Activated naive CD4-positive, alpha-beta T cell treated with anti-CD3 and anti-CD28 coated beads, Interleukin-2, amount 50 U/mL, for 24 hours (primary cell): ENCODE results near the gene FGD5.

ENCODE experiments used
- H3K27ac Mint-ChIP-seq: one replicate; pipeline ENCODE4 v1.8.0; 2021; ENCODE audit warnings: mild to moderate bottlenecking, mixed read lengths
- H3K27me3 Mint-ChIP-seq: one replicate; pipeline ENCODE4 v1.8.0; 2021; ENCODE audit warnings: mixed read lengths
- H3K36me3 Mint-ChIP-seq: one replicate; pipeline ENCODE4 v1.8.0; 2021; ENCODE audit warnings: mixed read lengths
- H3K4me1 Mint-ChIP-seq: one replicate; pipeline ENCODE4 v1.8.0; 2021; ENCODE audit warnings: mixed read lengths
- H3K4me3 Mint-ChIP-seq: one replicate; pipeline ENCODE4 v1.8.0; 2021; ENCODE audit warnings: mild to moderate bottlenecking, mixed read lengths
- H3K9me3 Mint-ChIP-seq: one replicate; pipeline ENCODE4 v1.8.0; 2021; ENCODE audit warnings: mixed read lengths

Gene FGD5

GRCh38 chr3:14823910-14824629, 5.3 kb downstream of the FGD5 start:
- no peaks in the 10 kb centered on the region for H3K4me1 Mint-ChIP-seq
- no peaks in the 10 kb centered on the region for H3K9me3 Mint-ChIP-seq
- H3K36me3 Mint-ChIP-seq, result no peaks in the 10 kb centered on the region
- no peaks in the 10 kb centered on the region for H3K27me3 Mint-ChIP-seq
- no peak overlapping the region for H3K4me3 Mint-ChIP-seq
- H3K27ac Mint-ChIP-seq, result no peak overlapping the region

GRCh38 chr3:14824646-14825045, 5.9 kb downstream of the FGD5 start:
- H3K27me3 Mint-ChIP-seq, result no peaks in the 10 kb centered on the region
- H3K4me1 Mint-ChIP-seq, result no peaks in the 10 kb centered on the region
- no peaks in the 10 kb centered on the region for H3K36me3 Mint-ChIP-seq
- no peak overlapping the region for H3K4me3 Mint-ChIP-seq
- no peaks in the 10 kb centered on the region for H3K9me3 Mint-ChIP-seq
- no peak overlapping the region for H3K27ac Mint-ChIP-seq

- Mint-ChIP-seq H3K27ac (no peak overlapping the region), H3K4me3 (no peak overlapping the region), H3K36me3 (no peaks in the 10 kb centered on the region), H3K9me3 (no peaks in the 10 kb centered on the region), H3K27me3 (no peaks in the 10 kb centered on the region), H3K4me1 (no peaks in the 10 kb centered on the region)
Observed at GRCh38 chr3:14826069-14826468, 7.3 kb downstream of the FGD5 start.

- H3K27me3 Mint-ChIP-seq, result no peaks in the 10 kb centered on the region
- no peaks in the 10 kb centered on the region for H3K9me3 Mint-ChIP-seq
- no peaks in the 10 kb centered on the region for H3K4me1 Mint-ChIP-seq
- no peaks in the 10 kb centered on the region for H3K36me3 Mint-ChIP-seq
- no peak overlapping the region for H3K4me3 Mint-ChIP-seq
- H3K27ac Mint-ChIP-seq, result no peak overlapping the region
Observed at GRCh38 chr3:14827776-14828175, 9.0 kb downstream of the FGD5 start.

DNA sequence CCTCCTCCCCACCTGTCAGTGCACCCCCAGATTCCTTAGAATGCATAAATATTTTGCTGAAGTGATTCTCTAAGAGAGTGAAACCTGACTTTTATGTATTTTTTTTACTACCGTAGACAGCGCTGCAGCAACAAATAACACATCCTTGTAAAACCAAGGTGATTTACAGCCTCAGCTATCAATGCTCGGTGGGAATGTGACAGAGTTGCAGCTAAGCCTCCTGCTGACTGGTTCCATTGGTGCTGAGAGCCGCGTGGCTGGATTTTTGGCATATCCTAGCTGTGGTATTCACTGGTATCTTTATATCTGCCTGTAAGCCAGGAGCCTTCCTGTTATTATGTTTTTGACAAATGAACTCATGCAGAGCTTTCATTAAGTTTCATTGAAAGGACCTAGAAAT, 11.0 kb downstream of the FGD5 start:
- Mint-ChIP-seq H3K27me3 (no peaks in the 10 kb centered on the region), H3K4me1 (no peaks in the 10 kb centered on the region), H3K27ac (no peak overlapping the region), H3K4me3 (no peak overlapping the region), H3K9me3 (no peaks in the 10 kb centered on the region), H3K36me3 (no peaks in the 10 kb centered on the region)

DNA sequence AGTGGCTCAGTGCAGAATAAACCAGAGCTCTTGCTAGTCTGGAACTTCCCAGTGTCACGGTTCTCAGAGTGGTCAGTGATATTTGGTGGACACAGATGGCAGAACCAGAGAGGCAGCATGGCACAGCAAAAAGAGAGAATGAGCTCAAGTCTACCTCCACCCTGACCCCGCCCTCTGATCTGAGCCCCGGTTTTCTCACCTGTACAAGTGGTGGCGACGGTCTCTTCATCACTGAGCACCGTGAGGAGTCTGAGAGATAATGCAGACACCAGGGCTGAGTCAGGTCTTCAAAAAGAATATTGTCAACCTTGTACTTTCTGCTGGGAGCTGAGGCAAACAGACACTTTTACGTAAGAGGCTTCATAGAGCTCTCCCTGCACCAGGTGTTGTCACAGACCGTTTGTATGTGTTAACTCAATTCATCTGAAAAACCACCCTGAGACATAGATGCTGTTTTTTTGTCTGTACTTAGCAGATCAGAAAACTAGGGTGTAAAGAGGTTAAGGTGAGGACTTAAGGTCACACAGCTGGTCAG, 13.2 kb downstream of the FGD5 start:
- Mint-ChIP-seq H3K36me3 (no peaks in the 10 kb centered on the region), H3K4me1 (no peaks in the 10 kb centered on the region), H3K27me3 (no peaks in the 10 kb centered on the region), H3K27ac (no peak overlapping the region), H3K9me3 (no peaks in the 10 kb centered on the region), H3K4me3 (no peak overlapping the region)

- no peaks in the 10 kb centered on the region for H3K4me1 Mint-ChIP-seq
- H3K27ac Mint-ChIP-seq, result no peak overlapping the region
- H3K27me3 Mint-ChIP-seq, result no peaks in the 10 kb centered on the region
- no peak overlapping the region for H3K4me3 Mint-ChIP-seq
- no peaks in the 10 kb centered on the region for H3K36me3 Mint-ChIP-seq
- no peaks in the 10 kb centered on the region for H3K9me3 Mint-ChIP-seq
Observed at GRCh38 chr3:14832975-14833722, 14.4 kb downstream of the FGD5 start.

- H3K27ac Mint-ChIP-seq, result no peak overlapping the region
- no peaks in the 10 kb centered on the region for H3K9me3 Mint-ChIP-seq
- no peaks in the 10 kb centered on the region for H3K36me3 Mint-ChIP-seq
- peaks cover 6% of the 10 kb centered on the region for H3K4me1 Mint-ChIP-seq
- no peaks in the 10 kb centered on the region for H3K27me3 Mint-ChIP-seq
- H3K4me3 Mint-ChIP-seq, result no peak overlapping the region
Observed at GRCh38 chr3:14834121-14834520, 15.4 kb downstream of the FGD5 start.

- Mint-ChIP-seq H3K9me3 (no peaks in the 10 kb centered on the region), H3K4me1 (peaks cover 6% of the 10 kb centered on the region), H3K27ac (no peak overlapping the region), H3K36me3 (no peaks in the 10 kb centered on the region), H3K27me3 (no peaks in the 10 kb centered on the region), H3K4me3 (no peak overlapping the region)
Observed at GRCh38 chr3:14834807-14835466, 16.2 kb downstream of the FGD5 start.

DNA sequence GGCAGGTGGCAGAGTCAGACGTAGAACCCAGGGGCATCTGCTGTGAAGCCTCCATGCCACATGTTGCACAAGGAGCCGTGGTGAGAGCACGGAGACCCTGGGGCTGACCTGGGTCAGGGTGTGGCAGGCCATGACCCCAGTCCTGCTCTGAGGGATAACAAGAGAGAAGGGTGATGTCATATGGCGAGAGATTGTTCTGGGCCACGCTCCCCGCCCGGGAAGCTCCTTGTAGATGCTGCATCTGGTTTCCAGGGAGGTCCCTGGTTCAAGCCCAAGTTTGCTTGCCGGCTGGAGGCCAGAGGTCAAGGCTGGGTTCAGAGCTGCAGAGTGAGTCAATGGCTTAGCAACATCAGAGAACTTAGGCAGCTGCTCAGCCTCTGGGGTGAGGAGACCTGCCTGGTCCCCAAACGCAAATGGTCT, 17.3 kb downstream of the FGD5 start:
- Mint-ChIP-seq H3K27me3 (no peaks in the 10 kb centered on the region), H3K9me3 (no peaks in the 10 kb centered on the region), H3K4me1 (peaks cover 6% of the 10 kb centered on the region), H3K36me3 (no peaks in the 10 kb centered on the region), H3K27ac (no peak overlapping the region), H3K4me3 (no peak overlapping the region)

DNA sequence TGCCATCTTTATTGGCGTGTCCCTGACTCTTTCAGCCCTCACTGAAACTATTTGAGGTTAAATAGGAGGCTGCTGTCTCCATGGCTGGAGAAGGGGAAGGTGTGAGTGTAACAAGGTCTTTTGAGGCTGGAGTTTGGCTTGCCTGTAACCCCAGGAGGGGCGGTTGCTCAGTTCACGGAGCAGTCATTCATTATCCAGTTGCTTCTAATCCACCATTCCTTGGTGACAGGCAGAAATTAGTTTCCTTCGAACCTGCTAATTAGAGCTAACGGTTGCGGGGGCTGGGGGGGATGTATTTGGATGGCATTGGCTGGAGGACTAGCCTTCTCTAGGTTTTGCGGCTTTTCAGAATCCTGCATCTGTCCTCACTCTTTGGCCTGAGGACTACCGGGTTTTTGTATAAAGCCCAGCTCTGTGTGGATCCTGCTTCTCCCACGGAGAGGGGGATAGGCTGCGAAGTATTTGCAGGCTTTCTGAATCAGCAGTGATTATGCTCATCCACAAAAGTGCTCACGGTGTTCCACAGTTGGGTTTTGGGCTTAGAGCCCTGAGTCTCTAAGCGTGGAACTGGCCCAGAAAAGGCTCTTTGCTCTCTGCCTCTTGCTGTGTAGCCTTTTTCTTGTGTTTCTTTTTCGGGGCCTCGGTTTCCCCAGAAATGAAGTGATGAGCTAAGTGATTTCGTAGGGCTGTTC, 18.6 kb downstream of the FGD5 start:
- H3K27ac Mint-ChIP-seq, result no peak overlapping the region
- H3K4me1 Mint-ChIP-seq, result peaks cover 6% of the 10 kb centered on the region
- no peaks in the 10 kb centered on the region for H3K27me3 Mint-ChIP-seq
- H3K36me3 Mint-ChIP-seq, result no peaks in the 10 kb centered on the region
- H3K4me3 Mint-ChIP-seq, result no peak overlapping the region
- no peaks in the 10 kb centered on the region for H3K9me3 Mint-ChIP-seq

DNA sequence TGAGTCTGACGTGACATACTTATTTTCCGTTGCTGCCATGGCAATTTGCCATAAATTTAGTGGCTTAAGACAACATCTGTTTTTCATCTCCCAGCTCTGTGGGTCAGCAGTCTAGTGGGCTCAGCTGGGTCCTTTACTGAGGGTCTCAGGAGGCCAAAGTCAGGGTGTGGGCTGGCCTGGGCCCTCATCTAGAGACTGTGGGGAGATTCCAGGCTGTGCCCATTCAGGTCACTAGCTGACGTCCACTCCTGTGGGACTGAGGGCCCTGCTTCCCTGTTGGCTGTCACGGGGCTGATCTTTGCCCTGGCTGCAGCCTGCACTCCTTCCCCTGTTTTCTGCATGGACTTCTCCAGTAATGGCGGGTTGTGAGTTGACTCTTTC, 19.1 kb downstream of the FGD5 start:
- Mint-ChIP-seq H3K27ac (no peak overlapping the region), H3K4me1 (peaks cover 6% of the 10 kb centered on the region)

DNA sequence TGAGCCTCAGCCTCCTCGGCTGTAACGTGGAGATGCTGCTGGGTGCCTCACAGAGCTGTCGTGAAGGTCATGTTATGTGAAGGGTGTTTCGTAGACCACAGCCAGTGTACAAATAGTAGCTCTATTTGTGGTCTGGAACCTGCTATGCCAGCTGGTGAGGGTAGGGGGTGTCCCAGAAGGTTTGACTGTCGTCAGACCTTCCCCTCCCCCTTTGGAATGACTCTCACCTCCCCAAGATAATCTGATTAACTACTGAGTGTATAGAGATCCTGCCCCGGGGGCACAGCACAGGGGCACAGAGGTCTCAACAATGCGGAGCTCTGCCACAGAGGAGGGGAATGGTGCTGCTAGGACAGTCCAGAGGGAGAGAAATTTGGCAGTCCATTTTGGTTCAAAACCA, 20.5 kb downstream of the FGD5 start:
- Mint-ChIP-seq H3K36me3 (no peaks in the 10 kb centered on the region), H3K4me3 (no peak overlapping the region), H3K4me1 (peaks cover 6% of the 10 kb centered on the region), H3K9me3 (no peaks in the 10 kb centered on the region), H3K27ac (no peak overlapping the region), H3K27me3 (no peaks in the 10 kb centered on the region)

More for the DNA sequence above, 19.1 kb downstream of the FGD5 start:
- Mint-ChIP-seq H3K4me3 (no peak overlapping the region), H3K9me3 (no peaks in the 10 kb centered on the region), H3K36me3 (no peaks in the 10 kb centered on the region), H3K27me3 (no peaks in the 10 kb centered on the region)

GRCh38 chr3:14841836-14842235, 23.1 kb downstream of the FGD5 start:
- H3K36me3 Mint-ChIP-seq, result no peaks in the 10 kb centered on the region
- H3K9me3 Mint-ChIP-seq, result no peaks in the 10 kb centered on the region
- no peak overlapping the region for H3K27ac Mint-ChIP-seq
- H3K4me3 Mint-ChIP-seq, result no peak overlapping the region
- H3K4me1 Mint-ChIP-seq, result peaks cover 6% of the 10 kb centered on the region
- no peaks in the 10 kb centered on the region for H3K27me3 Mint-ChIP-seq

GRCh38 chr3:14842277-14842676, 23.5 kb downstream of the FGD5 start:
- Mint-ChIP-seq H3K27me3 (no peaks in the 10 kb centered on the region), H3K36me3 (no peaks in the 10 kb centered on the region), H3K27ac (no peak overlapping the region), H3K4me3 (no peak overlapping the region), H3K4me1 (peaks cover 8% of the 10 kb centered on the region), H3K9me3 (no peaks in the 10 kb centered on the region)
